Stimulated activated CD4-positive, alpha-beta T cell treated with anti-CD3 and anti-CD28 coated beads, Interleukin-12 subunit alpha, Interleukin-12 subunit beta, amount 100 ng/mL, for 24 hours (primary cell): Measurements from ENCODE around the gene MAP3K20.
"Not testable (repeated sequence)": the region's sequence is repeated elsewhere in the genome, so short reads cannot be mapped to it uniquely, and the experiment has no call there.

ENCODE experiments used
- DNase-seq, 2 experiments: peaks; one replicate each; pipeline ENCODE4 v3.0.0-alpha.2; 2020; ENCODE audit warnings: low read depth in 2 of 2

The MAP3K20 gene

GRCh38 chr2:173204316-173204715 lies 128.7 kb downstream of the MAP3K20 start:
- DNase-seq: no peak

GRCh38 chr2:173205375-173205774 lies 129.7 kb downstream of the MAP3K20 start:
- no peak for DNase-seq

- DNase-seq: not testable (repeated sequence)
Observed at GRCh38 chr2:173207124-173207523, 131.5 kb downstream of the MAP3K20 start.

GRCh38 chr2:173210270-173211196 lies 134.9 kb downstream of the MAP3K20 start:
- DNase-seq: peak; percentile 8 to 34

- DNase-seq: no peak
Observed at GRCh38 chr2:173213181-173213580, 137.5 kb downstream of the MAP3K20 start.

GRCh38 chr2:173214213-173214612 lies 138.6 kb downstream of the MAP3K20 start:
- DNase-seq: no peak

GRCh38 chr2:173215316-173215715 lies 139.7 kb downstream of the MAP3K20 start:
- DNase-seq: no peak

- DNase-seq: no peak
Observed at GRCh38 chr2:173216051-173216450, 140.4 kb downstream of the MAP3K20 start.

- no peak for DNase-seq
Observed at GRCh38 chr2:173216668-173217067, 141.0 kb downstream of the MAP3K20 start.

GRCh38 chr2:173217116-173217840 lies 141.6 kb downstream of the MAP3K20 start:
- no peak for DNase-seq

GRCh38 chr2:173218326-173219056 lies 142.8 kb downstream of the MAP3K20 start:
- DNase-seq: no peak

GRCh38 chr2:173221132-173221695 lies 145.6 kb downstream of the MAP3K20 start:
- no peak for DNase-seq

- DNase-seq: no peak
Observed at GRCh38 chr2:173221937-173222594, 146.4 kb downstream of the MAP3K20 start.

- no peak for DNase-seq
Observed at GRCh38 chr2:173223871-173224270, 148.2 kb downstream of the MAP3K20 start.

- DNase-seq: no peak
Observed at GRCh38 chr2:173226899-173227698, 151.5 kb downstream of the MAP3K20 start.

- DNase-seq: no peak
Observed at GRCh38 chr2:173229086-173229485, 153.4 kb downstream of the MAP3K20 start.

GRCh38 chr2:173230181-173230580 lies 154.5 kb downstream of the MAP3K20 start:
- no peak for DNase-seq

GRCh38 chr2:173231042-173231441 lies 155.4 kb downstream of the MAP3K20 start:
- no peak for DNase-seq

- no peak for DNase-seq
Observed at GRCh38 chr2:173231465-173231864, 155.8 kb downstream of the MAP3K20 start.

- DNase-seq: no peak
Observed at GRCh38 chr2:173232956-173233744, 157.5 kb downstream of the MAP3K20 start.
